ENCODE results near the gene AQP11.
"Not testable (repeated sequence)": the region's sequence is repeated elsewhere in the genome, so short reads cannot be mapped to it uniquely, and the experiment has no call there.

Gene AQP11

DNA sequence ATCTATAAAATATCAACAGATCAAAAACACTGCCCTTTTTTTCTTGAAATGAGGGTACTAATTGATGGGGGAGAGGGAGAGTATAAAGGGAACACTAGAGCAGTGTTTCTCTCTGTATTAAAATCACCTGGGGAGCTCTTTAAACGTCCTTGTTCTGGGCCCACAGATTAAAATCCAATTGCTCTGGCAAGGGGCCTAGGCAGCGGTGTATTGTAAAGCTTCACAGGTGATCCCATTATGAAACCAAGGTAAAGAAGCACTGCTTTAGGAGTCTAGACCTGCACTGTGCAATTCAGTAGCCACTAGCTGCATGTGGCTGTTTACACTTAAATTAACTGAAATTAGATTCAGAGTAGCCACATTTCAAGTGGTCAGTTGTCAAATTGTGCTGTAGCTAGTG is 3.0 kb downstream of the AQP11 start:
- DNase-seq (ENCODE audit: low read depth in 1 of 2, low spot score in 1 of 2): no peak

GRCh38 chr11:77593883-77594282 is 4.1 kb downstream of the AQP11 start:
- no peak for DNase-seq (ENCODE audit: low read depth in 1 of 2, low spot score in 1 of 2)

DNA sequence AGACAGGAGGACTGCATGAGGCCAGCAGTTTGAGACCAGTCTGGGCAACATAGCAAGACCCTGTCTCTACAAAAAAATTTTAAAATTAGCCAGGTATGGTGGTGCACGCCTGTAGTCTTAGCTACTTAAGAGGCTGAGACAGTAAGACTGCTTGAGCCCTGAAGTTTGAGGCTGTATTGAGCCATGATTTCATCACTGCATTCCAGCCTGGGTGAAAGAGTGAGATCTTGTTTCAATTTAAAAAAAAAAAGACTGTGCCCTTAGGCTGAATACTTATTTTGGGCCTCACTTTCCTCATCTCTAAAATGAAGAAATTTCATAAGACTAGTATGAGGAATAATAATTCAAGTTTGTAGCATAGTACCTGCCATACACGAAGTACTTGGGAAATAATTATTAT is 6.9 kb downstream of the AQP11 start:
- DNase-seq (ENCODE audit: low read depth in 1 of 2, low spot score in 1 of 2): no peak

DNA sequence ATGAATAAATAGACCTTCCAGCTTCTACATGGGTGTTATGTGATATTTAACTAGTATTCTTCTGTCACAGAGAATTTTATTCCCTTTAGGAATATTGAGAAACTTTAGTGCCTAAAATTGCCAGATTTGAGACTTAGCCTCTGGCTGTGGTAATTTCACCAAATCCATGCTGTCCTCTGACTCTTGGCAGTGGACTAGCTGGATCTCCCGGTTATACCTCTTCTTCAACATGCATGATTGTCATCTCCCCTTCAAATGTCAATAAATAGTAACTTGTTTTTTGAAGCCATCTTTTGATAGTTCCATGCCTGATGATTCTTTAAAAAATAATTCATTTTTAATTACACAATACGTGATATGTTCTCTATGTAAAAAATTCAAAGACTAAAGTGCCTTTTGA is 8.4 kb downstream of the AQP11 start:
- no peak for DNase-seq (ENCODE audit: low read depth in 1 of 2, low spot score in 1 of 2)

DNA sequence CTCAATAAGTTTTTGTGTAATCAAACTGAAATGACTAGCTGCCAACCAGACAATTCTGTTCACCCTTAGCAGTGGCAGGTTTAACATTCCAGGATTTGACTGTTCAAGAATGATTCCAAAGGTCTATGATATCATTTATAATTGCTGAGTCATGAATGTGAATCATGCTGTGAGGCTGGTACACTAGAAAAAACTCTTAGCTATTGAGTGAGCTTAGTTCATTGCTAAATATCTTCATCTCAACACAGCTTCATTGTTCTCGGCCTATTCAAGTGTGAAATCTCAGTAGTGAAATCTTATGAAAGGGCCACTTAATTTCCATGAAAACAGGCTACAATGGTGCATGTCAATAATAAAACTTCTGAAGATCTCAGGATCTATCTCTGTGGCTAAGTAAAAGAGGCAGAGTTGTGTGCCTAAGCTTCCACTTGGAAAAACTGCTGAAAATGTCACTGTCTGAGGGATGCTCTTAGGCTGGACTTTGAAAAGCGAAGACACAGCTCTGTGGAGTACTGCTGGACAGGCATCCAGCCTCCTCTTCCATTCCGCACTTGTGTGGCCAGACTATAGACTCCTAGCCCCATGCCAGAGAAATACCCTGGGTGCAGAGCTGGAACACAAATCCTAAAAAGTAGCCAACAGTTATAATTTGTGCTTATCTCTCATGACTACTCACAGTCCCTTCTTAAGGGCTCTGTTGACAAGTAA is 12.8 kb downstream of the AQP11 start:
- no peak for DNase-seq (ENCODE audit: low read depth in 1 of 2, low spot score in 1 of 2)

DNA sequence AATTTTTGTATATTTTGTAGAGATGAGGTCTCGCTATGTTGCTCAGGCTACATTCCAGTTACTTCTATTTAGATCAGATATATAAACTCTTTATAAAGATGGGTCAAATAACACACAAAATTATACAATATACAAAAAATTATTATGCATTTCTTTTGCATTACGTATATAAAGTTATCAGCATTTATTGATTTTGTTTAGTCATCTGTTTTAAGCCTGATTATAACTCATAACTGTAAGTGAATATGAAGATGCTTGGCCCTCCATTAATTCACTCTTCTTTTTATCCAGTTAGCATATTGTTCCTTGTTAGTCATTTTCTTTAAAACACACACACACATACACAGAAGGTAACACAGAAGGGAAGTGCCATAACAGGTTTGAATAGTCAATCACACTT is 14.5 kb downstream of the AQP11 start:
- DNase-seq (ENCODE audit: low read depth in 1 of 2, low spot score in 1 of 2): no peak

DNA sequence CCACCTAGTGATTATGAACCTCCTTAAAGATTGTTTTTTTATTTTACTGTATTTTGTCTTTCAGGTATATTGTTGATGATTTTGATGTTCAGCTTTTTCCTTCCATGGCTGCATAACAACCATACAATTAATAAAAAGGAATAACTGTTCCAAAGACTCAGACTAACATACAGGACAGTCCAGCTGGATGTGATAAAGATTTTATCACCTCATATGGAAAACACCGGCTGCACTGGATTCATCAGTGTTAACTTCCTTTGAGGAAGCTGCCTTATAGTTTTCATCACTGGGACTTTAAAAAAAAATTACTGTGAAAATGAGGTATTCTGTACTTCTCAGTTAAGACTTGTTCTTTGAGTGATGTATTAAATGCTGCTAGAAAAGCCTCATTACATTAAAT is 19.5 kb downstream of the AQP11 start:
- DNase-seq (ENCODE audit: low read depth in 1 of 2, low spot score in 1 of 2): no peak

DNA sequence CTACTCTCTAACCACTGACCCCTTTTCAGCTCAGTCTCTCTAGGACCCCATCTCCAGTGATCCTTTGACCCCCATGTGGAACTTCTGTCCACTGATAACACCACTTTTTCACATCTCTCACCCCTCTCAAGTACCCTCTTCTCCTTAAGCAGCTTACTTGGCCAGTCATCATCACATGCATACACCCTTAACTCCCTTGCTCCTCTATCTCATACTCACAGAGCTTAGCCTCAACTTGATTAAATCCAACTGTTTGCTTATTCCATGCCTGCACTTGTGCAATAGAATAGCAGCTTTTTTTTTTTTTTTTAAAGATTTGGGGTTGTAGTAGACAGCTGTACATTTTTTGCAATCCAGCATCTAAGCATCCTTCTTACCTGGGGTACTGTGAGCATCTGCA is 22.2 kb downstream of the AQP11 start:
- DNase-seq (ENCODE audit: low read depth in 1 of 2, low spot score in 1 of 2): no peak

GRCh38 chr11:77617892-77618291 is 28.1 kb downstream of the AQP11 start:
- DNase-seq (ENCODE audit: low read depth in 1 of 2, low spot score in 1 of 2): no peak

DNA sequence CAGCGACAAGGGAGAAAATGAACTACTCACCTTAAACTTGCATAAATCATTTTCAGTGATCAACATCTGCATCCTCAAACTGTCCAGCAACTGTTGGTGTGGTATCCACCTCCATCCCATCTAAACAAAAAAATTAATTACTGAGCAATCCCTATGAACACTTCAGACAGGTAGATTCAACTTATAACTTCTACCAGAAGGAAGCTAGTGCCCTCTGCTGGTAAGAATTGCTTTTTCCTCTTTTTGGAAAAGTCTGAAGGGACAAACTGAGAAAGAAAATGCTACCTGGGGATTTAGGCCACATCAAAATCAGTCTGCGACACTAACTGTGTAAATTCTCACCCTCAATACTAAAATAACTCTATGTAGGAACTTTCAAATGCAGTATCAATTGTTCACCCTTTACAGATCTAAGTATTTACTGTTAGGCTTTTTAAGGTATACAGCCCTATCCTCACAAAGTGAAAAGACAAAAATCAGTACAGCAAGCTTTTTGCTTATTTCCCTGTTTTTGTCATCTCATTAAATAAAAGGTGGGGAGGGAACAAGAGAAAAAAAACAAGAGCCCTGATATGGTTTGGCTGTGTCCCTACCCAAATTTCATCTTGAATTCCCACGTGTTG is 29.9 kb downstream of the AQP11 start:
- DNase-seq (ENCODE audit: low read depth in 1 of 2, low spot score in 1 of 2): no peak

DNA sequence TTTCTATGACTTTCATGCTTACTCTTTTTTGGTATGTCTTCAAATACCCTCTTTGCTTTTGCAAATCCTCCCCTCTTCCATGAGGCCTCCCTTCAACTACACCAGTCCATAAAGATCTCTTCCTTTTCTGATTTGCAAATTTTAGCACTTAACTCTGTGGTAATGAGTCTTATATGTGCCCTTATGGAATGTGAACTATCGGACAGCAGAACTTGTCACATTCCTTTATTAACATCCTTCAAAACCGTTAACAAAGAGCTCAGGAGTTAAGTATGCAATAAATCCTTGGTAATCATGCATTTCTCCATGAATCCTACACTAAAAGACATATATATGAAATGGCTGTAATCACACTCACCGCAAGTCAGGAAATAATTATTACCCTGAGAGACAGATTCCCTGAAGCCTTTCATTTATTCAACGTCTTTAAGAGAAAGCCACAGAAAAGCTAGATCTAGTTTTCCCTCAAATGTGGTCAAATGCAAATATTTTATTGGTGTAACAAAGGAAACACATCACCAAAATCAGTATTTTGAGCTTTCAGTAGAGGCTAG is 40.5 kb downstream of the AQP11 start:
- DNase-seq (ENCODE audit: low read depth in 1 of 2, low spot score in 1 of 2): no peak

DNA sequence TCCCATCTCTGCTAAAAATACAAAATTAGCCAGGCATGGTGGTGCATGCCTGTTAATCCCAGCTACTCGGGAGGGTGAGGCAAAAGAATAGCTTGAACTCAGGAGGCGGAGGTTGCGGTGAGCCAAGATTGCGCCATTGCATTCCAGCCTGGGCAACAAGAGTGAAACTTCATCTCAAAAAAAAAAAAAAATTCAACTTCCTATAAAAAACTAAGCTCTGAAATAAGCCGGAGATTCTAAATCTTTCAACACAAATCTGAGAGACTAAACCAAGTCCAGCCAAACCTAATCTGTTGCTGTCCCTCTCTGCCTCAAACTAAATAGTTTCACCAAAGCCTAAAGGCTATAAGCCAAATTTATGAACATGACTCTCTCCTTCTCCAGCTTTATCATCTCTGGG is 44.2 kb downstream of the AQP11 start:
- DNase-seq (ENCODE audit: low read depth in 1 of 2, low spot score in 1 of 2): not testable (repeated sequence)

DNA sequence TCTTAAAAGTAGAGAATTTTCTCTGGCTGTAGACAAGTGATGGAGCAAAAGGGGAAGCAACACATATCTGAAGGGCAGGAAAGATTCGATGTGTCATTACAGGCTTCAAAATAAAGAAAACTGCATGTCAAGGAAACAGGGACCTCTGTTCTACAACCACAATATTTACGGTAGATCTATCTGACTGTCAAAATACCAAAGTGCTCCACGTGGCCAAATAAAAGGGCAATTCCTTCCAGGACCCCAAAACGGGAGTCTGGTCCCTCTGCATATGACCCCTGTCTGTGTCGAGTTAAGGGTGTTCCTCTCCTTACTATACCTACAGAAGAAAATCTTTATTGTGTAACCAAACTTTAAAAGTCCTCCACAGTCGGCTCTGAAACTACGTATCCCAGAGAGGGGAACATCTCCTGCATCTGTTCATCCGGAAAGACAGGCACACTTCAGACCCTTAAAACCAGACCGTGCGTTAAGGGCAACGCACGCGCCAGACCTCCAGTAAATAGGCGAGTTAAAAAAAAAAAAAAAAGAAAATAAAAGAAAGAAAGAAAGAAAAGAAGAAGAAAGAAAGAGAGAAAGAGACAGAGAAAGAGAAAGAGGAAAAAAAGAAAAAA is 47.1 kb downstream of the AQP11 start:
- DNase-seq (ENCODE audit: low read depth in 1 of 2, low spot score in 1 of 2): no peak

DNA sequence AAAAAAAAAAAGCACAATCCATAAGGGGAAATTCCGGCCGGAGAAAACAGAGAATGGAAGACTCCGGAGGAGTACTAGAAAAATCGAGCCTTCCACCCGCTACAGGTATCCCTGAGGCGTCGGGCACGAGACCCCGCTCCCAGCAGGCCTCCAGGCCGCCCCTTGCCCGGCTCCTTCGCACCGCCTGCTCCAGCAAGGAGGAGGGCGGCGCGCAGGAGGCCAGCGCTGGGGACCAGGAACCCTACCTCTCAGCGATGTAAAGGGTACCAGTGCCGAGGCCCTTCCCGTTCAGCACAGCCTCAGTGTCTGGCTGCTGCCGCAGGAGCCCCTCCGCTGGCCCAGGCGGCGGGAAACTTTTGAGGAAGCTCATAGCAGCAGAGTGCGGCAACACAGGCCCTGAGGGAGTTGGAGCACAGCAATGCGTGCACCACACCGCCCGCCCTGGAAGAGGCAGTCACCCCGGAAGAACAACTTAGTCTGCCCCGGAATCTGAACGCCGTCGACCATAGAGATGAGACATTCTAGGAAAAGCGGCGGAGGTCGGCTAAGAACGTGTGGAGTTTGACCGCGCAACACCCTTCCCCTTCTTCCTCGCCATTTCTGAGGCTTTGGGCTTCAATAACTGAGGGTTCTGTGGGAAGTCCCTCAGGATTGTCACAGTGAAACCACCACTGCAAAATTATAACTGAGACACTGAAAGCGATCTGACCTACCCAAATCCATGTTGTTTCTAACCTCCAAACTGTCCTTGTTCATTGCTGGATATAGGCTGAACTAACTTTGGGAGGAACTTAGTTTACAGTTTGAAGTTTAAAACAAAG is 47.8 kb downstream of the AQP11 start, which contains the start of gene CLNS1A:
CLNS1A (minus strand) TSS at position 450 of the 821 bp plus-strand sequence; CDS start at position 370, 80 bp downstream.
- DNase-seq (ENCODE audit: low read depth in 1 of 2, low spot score in 1 of 2): peak; percentile 61 to 68

GRCh38 chr11:77642228-77642627 is 52.5 kb downstream of the AQP11 start:
- DNase-seq (ENCODE audit: low read depth in 1 of 2, low spot score in 1 of 2): no peak

DNA sequence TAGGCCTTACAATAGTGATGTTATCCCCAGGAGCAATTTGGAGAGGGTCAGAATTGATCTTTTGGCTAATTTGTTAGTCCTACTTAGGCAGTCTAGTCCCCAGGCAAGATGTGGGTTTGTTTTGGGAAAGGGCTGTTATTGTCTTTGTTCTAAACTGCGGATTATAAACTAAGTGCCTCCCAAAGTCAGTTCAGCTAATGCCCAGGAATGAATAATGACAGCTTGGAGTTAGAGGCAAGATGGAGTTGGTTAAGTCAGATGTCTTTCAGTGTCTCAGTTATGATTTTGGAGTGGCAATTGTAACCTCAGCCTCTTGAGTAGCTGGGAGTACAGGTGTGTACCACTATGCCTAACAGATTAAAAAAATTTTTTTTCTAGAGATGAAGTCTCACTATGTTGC is 55.1 kb downstream of the AQP11 start:
- no peak for DNase-seq (ENCODE audit: low read depth in 1 of 2, low spot score in 1 of 2)

GRCh38 chr11:77647654-77648305 is 58.0 kb downstream of the AQP11 start:
- no peak for DNase-seq (ENCODE audit: low read depth in 1 of 2, low spot score in 1 of 2)

GRCh38 chr11:77650123-77650522 is 60.4 kb downstream of the AQP11 start:
- DNase-seq (ENCODE audit: low read depth in 1 of 2, low spot score in 1 of 2): no peak

- DNase-seq (ENCODE audit: low read depth in 1 of 2, low spot score in 1 of 2): no peak
These were observed 65.1 kb downstream of the AQP11 start for GRCh38 chr11:77654770-77655434.

DNA sequence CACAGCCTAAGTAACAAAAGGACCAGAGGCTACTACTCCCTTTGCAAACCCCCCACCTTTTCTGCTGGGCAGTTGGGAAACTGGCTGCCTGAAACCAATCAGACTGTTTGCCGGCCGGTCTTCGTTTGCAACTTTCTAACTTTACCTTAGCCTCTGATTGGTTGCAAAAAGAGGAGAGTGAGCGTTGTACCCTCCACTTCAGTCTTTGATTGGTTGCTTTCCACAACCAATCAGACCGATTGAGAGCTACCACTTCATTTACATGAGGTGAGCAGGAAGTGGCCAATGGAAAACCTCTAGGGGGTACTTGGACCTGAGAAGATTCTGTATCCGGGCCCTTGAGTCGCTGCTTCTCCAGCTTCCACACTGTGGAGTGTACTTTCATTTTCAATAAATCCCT is 66.6 kb downstream of the AQP11 start:
- DNase-seq (ENCODE audit: low read depth in 1 of 2, low spot score in 1 of 2): no peak

Measured in activated T-helper 1 cell treated with anti-CD3 and anti-CD28 coated beads, Interleukin-2, amount 50 U/mL, for 16 hours (primary cell).